ENCODE measurements around the gene UST.

DNA sequence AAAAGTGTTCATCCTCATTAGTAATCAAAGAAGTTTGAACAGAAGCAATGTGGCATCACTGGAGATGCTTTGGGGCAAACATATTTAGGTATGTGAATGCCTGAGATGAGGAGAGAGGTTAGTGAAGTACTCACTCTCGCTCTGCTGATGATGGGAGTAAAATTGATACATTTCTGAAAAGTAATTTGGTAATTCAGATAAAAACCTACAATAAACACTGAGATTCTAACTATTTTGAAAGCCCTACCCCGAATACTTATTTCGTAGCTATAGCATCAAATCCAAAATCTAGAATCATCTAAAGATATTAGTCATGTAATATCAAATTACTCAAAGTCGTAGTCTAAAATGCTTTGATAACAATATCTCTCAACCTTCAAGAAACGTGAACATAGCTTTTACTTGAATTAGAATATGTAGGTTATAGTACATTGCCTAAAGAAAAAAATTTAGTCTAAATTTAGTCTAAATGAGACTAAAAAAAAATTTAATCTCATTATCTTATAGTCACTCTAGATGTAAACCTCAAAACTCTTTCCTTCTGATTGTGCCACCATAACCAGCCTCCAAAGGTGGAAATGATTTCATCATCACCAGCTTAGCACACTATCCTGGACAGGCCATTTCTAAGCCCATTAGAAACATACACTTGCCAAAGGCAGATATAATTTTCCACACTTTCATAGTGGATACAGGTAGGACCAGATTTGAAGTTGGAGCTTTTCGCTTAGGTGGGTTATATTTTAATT lies 338.2 kb downstream of the UST start:
- TF ChIP-seq ARNT (IDR thresholded peaks at IDR 0.05) (no peak), LEF1 (IDR thresholded peaks at IDR 0.05; ENCODE audit: borderline replicate concordance) (no peak), BHLHE40 (IDR thresholded peaks at IDR 0.05; ENCODE audit: borderline replicate concordance) (no peak), ELF4 (IDR thresholded peaks at IDR 0.05) (no peak), CTBP1 (IDR thresholded peaks at IDR 0.05; ENCODE audit: borderline replicate concordance) (no peak), FOXA1 (IDR thresholded peaks at IDR 0.05) (no peak), FOXK2 (IDR thresholded peaks at IDR 0.05) (no peak), L3MBTL2 (conservative IDR thresholded peaks at IDR 0.05) (no peak), FOXM1 (IDR thresholded peaks at IDR 0.05; ENCODE audit: borderline replicate concordance) (no peak), SP1 (IDR thresholded peaks at IDR 0.05) (no peak)
